Panc1 (cell line): ENCODE results near the gene PAK4. TPM values are rescaled to one million over a fixed set of nuclear protein-coding genes. Genes with fewer than 3 reads are reported as not detected.

Experiments
- ATAC-seq: fragments of 200-7000 bp; cut with Tn5 transposase; 2 replicates; pipeline ENCODE4 v1.9.1; 2020; ENCODE audit warnings: mild to moderate bottlenecking, moderate library complexity
- BruUV-seq: library from RNA; stranded (reverse); fragments of 400-500 nt; replicated peaks from 2 replicates; lab custom pipeline; 2021; lab: Mats Ljungman, UMichigan
- CTCF ChIA-PET: fragments of 300-600 bp; sonication (Branson Sonifier 250); formaldehyde crosslinking; loops from one replicate; lab custom pipeline; 2022; ENCODE audit warnings: antibody characterized with exemption; lab: Charles Lee
- POLR2A ChIA-PET: fragments of 300-600 bp; sonication (Branson Sonifier 250); formaldehyde crosslinking; loops from one replicate; lab custom pipeline; 2022; ENCODE audit warnings: antibody characterized with exemption; lab: Charles Lee
- DNase-seq: peaks from one replicate; pipeline ENCODE4 v3.0.0-alpha.2; 2010; ENCODE audit warnings: low read depth, low spot score
- H3K27ac ChIP-seq: 2 replicates; pipeline ENCODE4 v1.5.1; 2011; ENCODE audit warnings: mild to moderate bottlenecking, low read length, inconsistent platforms
- H3K27me3 ChIP-seq: fragments of 200-500 bp; sonication (Bioruptor generic); 2 replicates; pipeline ENCODE4 v1.6.0; 2014; ENCODE audit warnings: low read length, inconsistent platforms; ENCODE audit not compliant: control insufficient read depth, insufficient read depth
- H3K36me3 ChIP-seq: fragments of 200-500 bp; sonication (Bioruptor generic); 2 replicates; pipeline ENCODE4 v1.5.1; 2014; ENCODE audit warnings: inconsistent platforms, mild to moderate bottlenecking, low read length, moderate library complexity; ENCODE audit not compliant: control insufficient read depth, insufficient read depth
- H3K4me1 ChIP-seq: 2 replicates; pipeline ENCODE4 v1.5.1; 2011; ENCODE audit warnings: inconsistent platforms, mild to moderate bottlenecking, low read length, moderate library complexity; ENCODE audit not compliant: control insufficient read depth, insufficient read depth
- H3K4me3 ChIP-seq, 2 experiments: 2 replicates each; pipeline ENCODE4 v1.5.1; 2011 to 2012; ENCODE audit warnings: low read depth in 2 of 2, low read length in 2 of 2, mild to moderate bottlenecking in 2 of 2, inconsistent platforms in 1 of 2, moderate library complexity in 1 of 2
- H3K9me3 ChIP-seq: fragments of 200-500 bp; sonication (Bioruptor generic); 2 replicates; pipeline ENCODE4 v1.5.1; 2014; ENCODE audit warnings: low read depth, mild to moderate bottlenecking, inconsistent platforms, low read length, moderate library complexity; ENCODE audit not compliant: control insufficient read depth, insufficient read depth
- POLR2AphosphoS5 ChIP-seq: IDR thresholded peaks from 2 replicates; pipeline ENCODE4 v1.6.1; 2012; ENCODE audit warnings: mild to moderate bottlenecking, low read depth, low read length, moderate library complexity
- SIN3A ChIP-seq: IDR thresholded peaks from 2 replicates; pipeline ENCODE4 v1.6.1; 2012; ENCODE audit warnings: low read depth, mild to moderate bottlenecking, low read length, moderate library complexity, borderline replicate concordance; ENCODE audit not compliant: insufficient read depth
- TCF7L2 ChIP-seq: IDR thresholded peaks from 2 replicates; pipeline ENCODE4 v1.6.1; 2011; ENCODE audit warnings: mild to moderate bottlenecking, low read depth, low read length, inconsistent platforms
- in situ Hi-C: cut with HindIII; loops from 2 replicates; pipeline ENCODE4 v1.10.0; 2016; ENCODE audit warnings: low sequenced_read_pairs, low pct_unique_long_range_greater_than_20kb
- intact Hi-C: fragments of 100-400 bp; cut with micrococcal nuclease; formaldehyde crosslinking; loops from one replicate; pipeline ENCODE4 v1.10.0; 2022; ENCODE audit not compliant: unreplicated experiment
- total RNA-seq: library from RNA; stranded (reverse); gene quantifications from one replicate; pipeline ENCODE4 v1.2.1, GENCODE V29; 2021; ENCODE audit not compliant: unreplicated experiment
- TF ChIP-seq, protein P1 (sequence below): fragments of 450-650 bp; IDR thresholded peaks from 2 replicates; pipeline ENCODE4 v1.5.1; 2017; ENCODE audit warnings: mild to moderate bottlenecking
- TF ChIP-seq, protein P2 (sequence below), 2 experiments: IDR thresholded peaks; 2 replicates each; pipeline ENCODE4 v1.6.1; 2011 to 2012; ENCODE audit warnings: low read depth in 2 of 2, control low read depth in 1 of 2, low read length in 1 of 2, mild to moderate bottlenecking in 1 of 2, moderate library complexity in 1 of 2; ENCODE audit not compliant: insufficient read depth in 1 of 2

PAK4 gene
- total RNA-seq, 1 experiment from 2014 or later: 311 TPM

DNA sequence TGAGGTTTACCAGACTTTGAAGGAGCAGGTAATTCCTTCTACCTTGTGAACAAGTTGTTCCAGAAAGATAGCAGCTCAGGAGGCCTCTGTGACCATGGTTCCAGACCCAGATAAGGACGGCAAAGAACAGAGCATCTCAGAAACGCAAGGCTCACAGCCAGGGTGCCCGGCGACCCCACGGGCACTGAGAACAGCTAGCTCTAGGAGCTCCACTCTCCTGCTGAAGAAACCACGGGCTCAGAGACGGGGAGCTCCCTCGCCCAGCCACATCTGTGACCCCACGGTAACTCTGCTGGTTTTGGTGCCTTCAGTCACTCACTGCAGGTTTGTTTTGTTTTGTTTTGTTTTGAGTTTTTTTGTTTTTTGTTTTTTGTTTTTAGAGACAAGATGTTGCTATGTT lies 55.2 kb downstream of the PAK4 start:
- DNase-seq (no peak), ATAC-seq (no peak)
- Histone ChIP-seq H3K27ac (no peak overlapping the region), H3K9me3 (no peaks in the 10 kb centered on the region), H3K36me3 (peaks cover 25% of the 10 kb centered on the region; the same call in 1 of the 2 replicates), H3K27me3 (no peaks in the 10 kb centered on the region), H3K4me3 (no peak overlapping the region), H3K4me1 (no peaks in the 10 kb centered on the region)
- POLR2A ChIA-PET: no interaction called here
- CTCF ChIA-PET: no interaction called here
- TSS peak; percentile 2 for BruUV-seq
- intact Hi-C loops: loop anchor here (10.0 kb wide), 1 partner anchor 216 kb away; no protein-coding TSS in a partner anchor
- TF ChIP-seq, protein P1, sequence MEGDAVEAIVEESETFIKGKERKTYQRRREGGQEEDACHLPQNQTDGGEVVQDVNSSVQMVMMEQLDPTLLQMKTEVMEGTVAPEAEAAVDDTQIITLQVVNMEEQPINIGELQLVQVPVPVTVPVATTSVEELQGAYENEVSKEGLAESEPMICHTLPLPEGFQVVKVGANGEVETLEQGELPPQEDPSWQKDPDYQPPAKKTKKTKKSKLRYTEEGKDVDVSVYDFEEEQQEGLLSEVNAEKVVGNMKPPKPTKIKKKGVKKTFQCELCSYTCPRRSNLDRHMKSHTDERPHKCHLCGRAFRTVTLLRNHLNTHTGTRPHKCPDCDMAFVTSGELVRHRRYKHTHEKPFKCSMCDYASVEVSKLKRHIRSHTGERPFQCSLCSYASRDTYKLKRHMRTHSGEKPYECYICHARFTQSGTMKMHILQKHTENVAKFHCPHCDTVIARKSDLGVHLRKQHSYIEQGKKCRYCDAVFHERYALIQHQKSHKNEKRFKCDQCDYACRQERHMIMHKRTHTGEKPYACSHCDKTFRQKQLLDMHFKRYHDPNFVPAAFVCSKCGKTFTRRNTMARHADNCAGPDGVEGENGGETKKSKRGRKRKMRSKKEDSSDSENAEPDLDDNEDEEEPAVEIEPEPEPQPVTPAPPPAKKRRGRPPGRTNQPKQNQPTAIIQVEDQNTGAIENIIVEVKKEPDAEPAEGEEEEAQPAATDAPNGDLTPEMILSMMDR: no peak
- TF ChIP-seq, protein P2, sequence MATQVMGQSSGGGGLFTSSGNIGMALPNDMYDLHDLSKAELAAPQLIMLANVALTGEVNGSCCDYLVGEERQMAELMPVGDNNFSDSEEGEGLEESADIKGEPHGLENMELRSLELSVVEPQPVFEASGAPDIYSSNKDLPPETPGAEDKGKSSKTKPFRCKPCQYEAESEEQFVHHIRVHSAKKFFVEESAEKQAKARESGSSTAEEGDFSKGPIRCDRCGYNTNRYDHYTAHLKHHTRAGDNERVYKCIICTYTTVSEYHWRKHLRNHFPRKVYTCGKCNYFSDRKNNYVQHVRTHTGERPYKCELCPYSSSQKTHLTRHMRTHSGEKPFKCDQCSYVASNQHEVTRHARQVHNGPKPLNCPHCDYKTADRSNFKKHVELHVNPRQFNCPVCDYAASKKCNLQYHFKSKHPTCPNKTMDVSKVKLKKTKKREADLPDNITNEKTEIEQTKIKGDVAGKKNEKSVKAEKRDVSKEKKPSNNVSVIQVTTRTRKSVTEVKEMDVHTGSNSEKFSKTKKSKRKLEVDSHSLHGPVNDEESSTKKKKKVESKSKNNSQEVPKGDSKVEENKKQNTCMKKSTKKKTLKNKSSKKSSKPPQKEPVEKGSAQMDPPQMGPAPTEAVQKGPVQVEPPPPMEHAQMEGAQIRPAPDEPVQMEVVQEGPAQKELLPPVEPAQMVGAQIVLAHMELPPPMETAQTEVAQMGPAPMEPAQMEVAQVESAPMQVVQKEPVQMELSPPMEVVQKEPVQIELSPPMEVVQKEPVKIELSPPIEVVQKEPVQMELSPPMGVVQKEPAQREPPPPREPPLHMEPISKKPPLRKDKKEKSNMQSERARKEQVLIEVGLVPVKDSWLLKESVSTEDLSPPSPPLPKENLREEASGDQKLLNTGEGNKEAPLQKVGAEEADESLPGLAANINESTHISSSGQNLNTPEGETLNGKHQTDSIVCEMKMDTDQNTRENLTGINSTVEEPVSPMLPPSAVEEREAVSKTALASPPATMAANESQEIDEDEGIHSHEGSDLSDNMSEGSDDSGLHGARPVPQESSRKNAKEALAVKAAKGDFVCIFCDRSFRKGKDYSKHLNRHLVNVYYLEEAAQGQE (IDR thresholded peaks at IDR 0.05; ENCODE audit: insufficient read depth in 1 of 2, low read depth in 2 of 2, low read length in 1 of 2): no peak
- TF ChIP-seq POLR2AphosphoS5: no peak
- no peak for TF ChIP-seq SIN3A
- TF ChIP-seq TCF7L2: no peak
- in situ Hi-C loops: no loop called here

DNA sequence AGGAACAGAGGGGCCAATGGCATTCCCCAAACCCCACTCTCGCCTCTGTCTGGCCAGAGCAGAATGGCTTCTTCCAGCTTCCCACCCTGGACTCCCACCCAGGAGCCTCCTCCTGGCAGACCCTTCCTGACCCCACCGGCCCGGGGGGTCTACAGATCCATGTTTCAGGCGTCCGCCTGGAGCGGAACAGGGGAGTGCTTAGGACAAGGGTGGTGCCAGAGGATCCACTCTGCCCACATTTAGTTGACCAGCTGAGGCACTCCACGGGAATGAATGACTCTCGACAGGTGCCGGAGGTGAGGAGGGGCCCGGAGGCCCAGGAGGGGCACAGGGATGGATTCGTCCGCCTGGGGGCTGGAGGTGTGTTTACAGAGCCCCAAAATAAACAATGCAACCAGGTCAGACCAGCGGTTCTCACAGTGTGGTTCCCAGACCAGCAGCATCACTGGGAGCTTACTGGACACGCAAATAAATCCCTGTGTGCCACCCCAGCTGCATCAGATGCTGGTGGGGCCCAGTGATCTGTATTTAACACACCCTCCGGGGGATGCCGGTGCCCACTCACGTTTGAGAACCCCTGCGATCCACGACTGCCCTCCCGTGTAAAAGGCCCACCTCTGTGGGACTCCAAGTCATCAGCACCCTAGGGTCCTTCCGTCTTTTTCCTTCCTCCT lies 56.1 kb downstream of the PAK4 start:
- H3K4me1 ChIP-seq: no peaks in the 10 kb centered on the region
- no peaks in the 10 kb centered on the region for H3K27me3 ChIP-seq
- peaks cover 17% of the 10 kb centered on the region; the same call in 1 of the 2 replicates for H3K36me3 ChIP-seq
- H3K9me3 ChIP-seq: no peaks in the 10 kb centered on the region
- intact Hi-C loops (loop anchor here (10.0 kb wide), 1 partner anchor 217 kb away; no protein-coding TSS in a partner anchor), in situ Hi-C loops (no loop called here)
- no peak for DNase-seq
- no peak overlapping the region for H3K27ac ChIP-seq
- POLR2A ChIA-PET: no interaction called here
- CTCF ChIA-PET: interaction anchor here (1.0 kb wide), 1 partner anchor 59 kb away, joined by 3 read pairs; no protein-coding TSS in a partner anchor
- peak; percentile 78 for TF ChIP-seq POLR2AphosphoS5
- TF ChIP-seq, protein P1: no peak
- TF ChIP-seq TCF7L2: no peak
- TF ChIP-seq, protein P2 (IDR thresholded peaks at IDR 0.05; ENCODE audit: insufficient read depth in 1 of 2, low read depth in 2 of 2, low read length in 1 of 2): no peak
- no peak overlapping the region for H3K4me3 ChIP-seq
- ATAC-seq: peak; percentile 7
- BruUV-seq: no TSS peak
